Keratinocyte (primary cell): ENCODE measurements around the gene PATZ1.

ENCODE experiments used
- EZH2 ChIP-seq: IDR thresholded peaks from one replicate; pipeline ENCODE4 v1.6.1; 2012; ENCODE audit warnings: inconsistent platforms, mild to moderate bottlenecking, low read length, moderate library complexity
- TF ChIP-seq, protein P1 (sequence below), 3 experiments: IDR thresholded peaks in 1 of 3; conservative IDR thresholded peaks in 1 of 3; optimal IDR thresholded peaks in 1 of 3; 2 replicates in 2 of 3; 3 replicates in 1 of 3; pipeline versions ENCODE3 to v1.5.1; 2011; ENCODE audit warnings: low read length in 3 of 3, mild to moderate bottlenecking in 3 of 3, moderate library complexity in 2 of 3, control low read depth in 1 of 3, inconsistent platforms in 1 of 3; ENCODE audit not compliant: insufficient read depth in 2 of 3; ENCODE audit errors: extremely low read depth in 1 of 3

DNA sequence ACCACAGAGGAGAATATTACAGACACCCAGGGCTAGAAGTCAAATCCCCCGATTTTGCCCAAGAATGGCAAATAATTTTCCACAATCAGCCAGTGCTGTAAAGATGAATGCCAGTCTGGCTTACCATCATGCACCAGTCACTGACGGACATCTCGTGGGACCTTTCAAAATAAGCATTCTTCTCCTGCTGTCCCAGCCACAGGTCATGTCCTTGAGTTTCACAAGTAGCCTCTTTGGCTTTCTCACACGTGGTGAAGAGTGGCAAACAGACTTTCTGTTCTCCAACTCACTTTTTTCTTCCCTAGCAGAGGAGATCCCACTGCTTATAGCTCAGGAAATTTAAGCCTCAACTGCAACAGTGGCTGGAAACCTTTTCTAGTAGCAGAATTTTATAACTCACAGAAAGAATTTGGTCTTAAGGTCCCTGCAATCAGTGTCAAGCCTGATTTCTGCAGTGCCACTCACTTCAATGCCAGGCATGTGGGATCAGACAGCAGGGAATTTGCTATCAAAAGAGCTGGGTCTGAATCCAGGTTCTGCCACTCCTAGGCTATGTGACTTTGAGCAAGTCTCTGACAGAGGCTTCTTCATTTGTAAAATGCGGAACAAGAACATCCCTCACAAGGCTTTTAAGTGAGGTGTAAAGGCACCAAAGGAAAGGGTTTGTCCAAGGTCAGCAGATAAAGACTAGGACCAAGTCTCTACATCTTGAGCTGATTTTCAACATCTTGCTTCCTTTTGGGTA, 57.5 kb downstream of the PATZ1 start:
- TF ChIP-seq, protein P1, sequence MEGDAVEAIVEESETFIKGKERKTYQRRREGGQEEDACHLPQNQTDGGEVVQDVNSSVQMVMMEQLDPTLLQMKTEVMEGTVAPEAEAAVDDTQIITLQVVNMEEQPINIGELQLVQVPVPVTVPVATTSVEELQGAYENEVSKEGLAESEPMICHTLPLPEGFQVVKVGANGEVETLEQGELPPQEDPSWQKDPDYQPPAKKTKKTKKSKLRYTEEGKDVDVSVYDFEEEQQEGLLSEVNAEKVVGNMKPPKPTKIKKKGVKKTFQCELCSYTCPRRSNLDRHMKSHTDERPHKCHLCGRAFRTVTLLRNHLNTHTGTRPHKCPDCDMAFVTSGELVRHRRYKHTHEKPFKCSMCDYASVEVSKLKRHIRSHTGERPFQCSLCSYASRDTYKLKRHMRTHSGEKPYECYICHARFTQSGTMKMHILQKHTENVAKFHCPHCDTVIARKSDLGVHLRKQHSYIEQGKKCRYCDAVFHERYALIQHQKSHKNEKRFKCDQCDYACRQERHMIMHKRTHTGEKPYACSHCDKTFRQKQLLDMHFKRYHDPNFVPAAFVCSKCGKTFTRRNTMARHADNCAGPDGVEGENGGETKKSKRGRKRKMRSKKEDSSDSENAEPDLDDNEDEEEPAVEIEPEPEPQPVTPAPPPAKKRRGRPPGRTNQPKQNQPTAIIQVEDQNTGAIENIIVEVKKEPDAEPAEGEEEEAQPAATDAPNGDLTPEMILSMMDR (optimal IDR thresholded peaks at IDR 0.05 in 1 of 3, IDR thresholded peaks at IDR 0.05 in 1 of 3, conservative IDR thresholded peaks at IDR 0.05 in 1 of 3; ENCODE audit: extremely low read depth in 1 of 3, insufficient read depth in 2 of 3, low read length in 3 of 3) = no peak
- TF ChIP-seq EZH2 = no peak
